ENCODE results near the gene ZDHHC22. TPM values are rescaled to one million over a fixed set of nuclear protein-coding genes. Genes with fewer than 3 reads are reported as not detected.

Gene ZDHHC22
- total RNA-seq, 2 donors from 2014 or later, result 0.38 to 1.7 TPM

GRCh38 chr14:77092676-77093075 lies 48.9 kb downstream of the ZDHHC22 start:
- Histone ChIP-seq H3K9ac (ENCODE audit: extremely low read depth, low read length, poor library complexity, severe bottlenecking) (no peak overlapping the region), H3K9me3 (ENCODE audit: control insufficient read depth, low read length) (peaks cover 21% of the 10 kb centered on the region), H3K4me1 (ENCODE audit: control insufficient read depth, insufficient read depth, low read length) (peaks cover 4% of the 10 kb centered on the region), H3K27me3 (ENCODE audit: control insufficient read depth, insufficient read depth, low read length, poor library complexity, severe bottlenecking) (no peaks in the 10 kb centered on the region), H3K27ac (ENCODE audit: low read depth, low read length) (no peak overlapping the region), H3K36me3 (ENCODE audit: control insufficient read depth, insufficient read depth, low read length) (no peaks in the 10 kb centered on the region), H3K4me3 (ENCODE audit: low read length) (no peak overlapping the region)
- Mint-ChIP-seq H3K36me3 (ENCODE audit: low read depth) (peaks cover 3% of the 10 kb centered on the region), H3K9me3 (peaks cover 28% of the 10 kb centered on the region), H3K4me1 (peaks cover 24% of the 10 kb centered on the region), H3K4me3 (no peak overlapping the region), H3K27me3 (ENCODE audit: insufficient read depth) (no peaks in the 10 kb centered on the region), H3K27ac (no peak overlapping the region)
- TF ChIP-seq, protein P1, sequence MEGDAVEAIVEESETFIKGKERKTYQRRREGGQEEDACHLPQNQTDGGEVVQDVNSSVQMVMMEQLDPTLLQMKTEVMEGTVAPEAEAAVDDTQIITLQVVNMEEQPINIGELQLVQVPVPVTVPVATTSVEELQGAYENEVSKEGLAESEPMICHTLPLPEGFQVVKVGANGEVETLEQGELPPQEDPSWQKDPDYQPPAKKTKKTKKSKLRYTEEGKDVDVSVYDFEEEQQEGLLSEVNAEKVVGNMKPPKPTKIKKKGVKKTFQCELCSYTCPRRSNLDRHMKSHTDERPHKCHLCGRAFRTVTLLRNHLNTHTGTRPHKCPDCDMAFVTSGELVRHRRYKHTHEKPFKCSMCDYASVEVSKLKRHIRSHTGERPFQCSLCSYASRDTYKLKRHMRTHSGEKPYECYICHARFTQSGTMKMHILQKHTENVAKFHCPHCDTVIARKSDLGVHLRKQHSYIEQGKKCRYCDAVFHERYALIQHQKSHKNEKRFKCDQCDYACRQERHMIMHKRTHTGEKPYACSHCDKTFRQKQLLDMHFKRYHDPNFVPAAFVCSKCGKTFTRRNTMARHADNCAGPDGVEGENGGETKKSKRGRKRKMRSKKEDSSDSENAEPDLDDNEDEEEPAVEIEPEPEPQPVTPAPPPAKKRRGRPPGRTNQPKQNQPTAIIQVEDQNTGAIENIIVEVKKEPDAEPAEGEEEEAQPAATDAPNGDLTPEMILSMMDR (conservative IDR thresholded peaks at IDR 0.05), result no peak
- 97 to 100% methylated on average over 3 of the region's 3 CpGs for WGBS, 2 experiments (ENCODE audit: insufficient coverage in 1 of 2, insufficient read length in 1 of 2)
- no peak for DNase-seq

- no peak for DNase-seq
- Mint-ChIP-seq H3K9me3 (peaks cover 28% of the 10 kb centered on the region), H3K4me1 (peaks cover 20% of the 10 kb centered on the region), H3K27me3 (ENCODE audit: insufficient read depth) (no peaks in the 10 kb centered on the region), H3K27ac (no peak overlapping the region), H3K4me3 (no peak overlapping the region), H3K36me3 (ENCODE audit: low read depth) (peaks cover 3% of the 10 kb centered on the region)
- Histone ChIP-seq H3K4me1 (ENCODE audit: control insufficient read depth, insufficient read depth, low read length) (no peaks in the 10 kb centered on the region), H3K9me3 (ENCODE audit: control insufficient read depth, low read length) (peaks cover 21% of the 10 kb centered on the region), H3K27me3 (ENCODE audit: control insufficient read depth, insufficient read depth, low read length, poor library complexity, severe bottlenecking) (no peaks in the 10 kb centered on the region), H3K9ac (ENCODE audit: extremely low read depth, low read length, poor library complexity, severe bottlenecking) (no peak overlapping the region), H3K4me3 (ENCODE audit: low read length) (no peak overlapping the region), H3K36me3 (ENCODE audit: control insufficient read depth, insufficient read depth, low read length) (no peaks in the 10 kb centered on the region), H3K27ac (ENCODE audit: low read depth, low read length) (no peak overlapping the region)
- TF ChIP-seq, protein P1 (conservative IDR thresholded peaks at IDR 0.05), result no peak
Measured at GRCh38 chr14:77091518-77091917, 50.1 kb downstream of the ZDHHC22 start.

- WGBS, 2 experiments (ENCODE audit: insufficient coverage in 1 of 2, insufficient read length in 1 of 2), result 79 to 89% methylated on average over 2 of the region's 2 CpGs
- Histone ChIP-seq H3K27me3 (ENCODE audit: control insufficient read depth, insufficient read depth, low read length, poor library complexity, severe bottlenecking) (no peaks in the 10 kb centered on the region), H3K9ac (ENCODE audit: extremely low read depth, low read length, poor library complexity, severe bottlenecking) (no peak overlapping the region), H3K9me3 (ENCODE audit: control insufficient read depth, low read length) (peaks cover 21% of the 10 kb centered on the region), H3K36me3 (ENCODE audit: control insufficient read depth, insufficient read depth, low read length) (no peaks in the 10 kb centered on the region), H3K4me1 (ENCODE audit: control insufficient read depth, insufficient read depth, low read length) (peaks cover 17% of the 10 kb centered on the region), H3K27ac (ENCODE audit: low read depth, low read length) (no peak overlapping the region), H3K4me3 (ENCODE audit: low read length) (no peak overlapping the region)
- Mint-ChIP-seq H3K36me3 (ENCODE audit: low read depth) (peaks cover 3% of the 10 kb centered on the region), H3K4me3 (peak overlapping the region; percentile 24), H3K4me1 (peaks cover 38% of the 10 kb centered on the region), H3K9me3 (peaks cover 28% of the 10 kb centered on the region), H3K27ac (peak overlapping the region; percentile 93), H3K27me3 (ENCODE audit: insufficient read depth) (no peaks in the 10 kb centered on the region)
- TF ChIP-seq, protein P1 (conservative IDR thresholded peaks at IDR 0.05), result no peak
- peak; percentile 67 for DNase-seq
Measured at GRCh38 chr14:77088645-77089044, 52.9 kb downstream of the ZDHHC22 start.

All from endodermal cell (in vitro differentiated cells).